GM19452 (cell line): ENCODE results near the gene SMAD3.

Experiments used
- ATAC-seq: cut with Tn5 transposase; IDR thresholded peaks from one replicate; pipeline ENCODE4 v1.9.1; 2021; ENCODE audit not compliant: unreplicated experiment

Gene SMAD3

GRCh38 chr15:67192185-67192820 is 126.9 kb downstream of the SMAD3 start:
- ATAC-seq = no peak

GRCh38 chr15:67193223-67193990 is 128.0 kb downstream of the SMAD3 start:
- ATAC-seq = no peak

GRCh38 chr15:67194171-67195114 is 129.0 kb downstream of the SMAD3 start:
- ATAC-seq = no peak

- ATAC-seq = no peak
Measured at GRCh38 chr15:67195305-67195704, 129.9 kb downstream of the SMAD3 start.

- no peak for ATAC-seq
Measured at GRCh38 chr15:67196222-67196621, 130.8 kb downstream of the SMAD3 start.

- no peak for ATAC-seq
Measured at GRCh38 chr15:67196672-67197363, 131.4 kb downstream of the SMAD3 start.

GRCh38 chr15:67197364-67197695 is 131.9 kb downstream of the SMAD3 start:
- no peak for ATAC-seq

- ATAC-seq = no peak
Measured at GRCh38 chr15:67198157-67198754, 132.9 kb downstream of the SMAD3 start.

- ATAC-seq = no peak
Measured at GRCh38 chr15:67199391-67199790, 134.0 kb downstream of the SMAD3 start.

- no peak for ATAC-seq
Measured at GRCh38 chr15:67199881-67200763, 134.7 kb downstream of the SMAD3 start.

- no peak for ATAC-seq
Measured at GRCh38 chr15:67201136-67201535, 135.7 kb downstream of the SMAD3 start.

GRCh38 chr15:67202091-67202490 is 136.7 kb downstream of the SMAD3 start:
- no peak for ATAC-seq

GRCh38 chr15:67202991-67203390 is 137.6 kb downstream of the SMAD3 start:
- no peak for ATAC-seq

GRCh38 chr15:67207555-67208207 is 142.3 kb downstream of the SMAD3 start:
- ATAC-seq = no peak

- ATAC-seq = no peak
Measured at GRCh38 chr15:67208396-67208795, 143.0 kb downstream of the SMAD3 start.

GRCh38 chr15:67210555-67211168 is 145.3 kb downstream of the SMAD3 start:
- no peak for ATAC-seq

- no peak for ATAC-seq
Measured at GRCh38 chr15:67212684-67213367, 147.4 kb downstream of the SMAD3 start.

GRCh38 chr15:67215102-67215501 is 149.7 kb downstream of the SMAD3 start:
- ATAC-seq = no peak
